Prostate gland (tissue), 2 donors: Measurements from ENCODE around the gene HERPUD1. TPM values are rescaled to one million over a fixed set of nuclear protein-coding genes. Genes with fewer than 3 reads are reported as not detected.

ENCODE experiments used
- DNase-seq: peaks from one replicate; pipeline ENCODE4 v3.0.0-alpha.2; 2019; ENCODE audit warnings: low spot score
- H3K27ac ChIP-seq, 2 donors: fragments of 200-600 bp; sonication (generic); 2 replicates each; pipeline ENCODE4 v1.5.1; 2017 to 2019
- H3K27me3 ChIP-seq: fragments of 200-600 bp; sonication (generic); replicated peaks from 2 replicates; pipeline ENCODE4 v1.5.1; 2019; ENCODE audit not compliant: insufficient read depth
- H3K36me3 ChIP-seq, 2 donors: fragments of 200-600 bp; sonication (generic); 1 replicate in 1 of 2; 2 replicates in 1 of 2; pipeline versions ENCODE4 v1.5.1 to v1.8.1; 2017 to 2019
- H3K4me1 ChIP-seq: fragments of 200-600 bp; sonication (generic); replicated peaks from 2 replicates; pipeline ENCODE4 v1.5.1; 2019
- H3K4me3 ChIP-seq, 2 donors: fragments of 200-600 bp; sonication (generic); 2 replicates each; pipeline ENCODE4 v1.5.1; 2017 to 2019
- H3K9me3 ChIP-seq: fragments of 200-600 bp; sonication (generic); 2 replicates; pipeline ENCODE4 v1.5.1; 2017
- POLR2A ChIP-seq: fragments of 450-650 bp; IDR thresholded peaks from one replicate; pipeline ENCODE4 v1.6.1; 2016; ENCODE audit warnings: antibody characterized with exemption, mild to moderate bottlenecking
- POLR2AphosphoS5 ChIP-seq: sonication (generic); formaldehyde crosslinking; IDR thresholded peaks from one replicate; pipeline ENCODE4 v1.6.1; 2017; ENCODE audit warnings: antibody characterized with exemption
- WGBS: methylation state at CpG from one replicate; pipeline ENCODE4 v1.1.5; 2018; 5-methylcytosine and 5-hydroxymethylcytosine counted together
- intact Hi-C: fragments of 100-400 bp; cut with DNase I; formaldehyde crosslinking; loops from one replicate; pipeline ENCODE4 v1.14.2; 2022
- total RNA-seq, 2 donors: library from RNA; depleted of rRNA; stranded (reverse); fragments of >200 nt; gene quantifications; one replicate each; pipeline ENCODE4 v1.1.0, GENCODE V29; 2016
- TF ChIP-seq, protein P1 (sequence below), 4 experiments: fragments of 200-600 bp in 2 of 4; fragments of 450-650 bp in 2 of 4; sonication (generic) in 2 of 4; IDR thresholded peaks; 1 replicate in 3 of 4; 2 replicates in 1 of 4; pipeline ENCODE4 v1.5.1; 2016 to 2019; ENCODE audit warnings: antibody characterized with exemption in 4 of 4, mild to moderate bottlenecking in 2 of 4, moderate library complexity in 2 of 4

Gene HERPUD1
- total RNA-seq, 2 donors from 2014 or later, result 365 to 952 TPM

DNA sequence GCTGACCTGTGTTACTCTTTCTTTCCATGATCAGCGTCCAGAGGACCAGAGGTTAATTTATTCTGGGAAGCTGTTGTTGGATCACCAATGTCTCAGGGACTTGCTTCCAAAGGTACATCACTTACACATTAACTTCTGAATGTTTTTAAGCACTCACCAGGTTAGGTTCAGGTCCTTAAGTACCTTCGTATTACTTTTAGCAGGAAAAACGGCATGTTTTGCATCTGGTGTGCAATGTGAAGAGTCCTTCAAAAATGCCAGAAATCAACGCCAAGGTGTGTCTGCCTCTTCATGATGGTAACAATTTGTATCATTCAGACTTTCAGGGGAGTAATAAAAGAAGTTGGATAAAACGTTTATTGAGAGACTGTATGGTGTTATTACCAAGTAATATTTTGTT lies 3.3 kb downstream of the HERPUD1 start:
- intact Hi-C loops, result loop anchor here (10.0 kb wide), 1 partner anchor 200 kb away; the partner anchor contains the start of gene NUP93
- no peaks in the 10 kb centered on the region for H3K4me1 ChIP-seq
- H3K27ac ChIP-seq, result peak overlapping the region; percentile 42 to 98
- TF ChIP-seq, protein P1, sequence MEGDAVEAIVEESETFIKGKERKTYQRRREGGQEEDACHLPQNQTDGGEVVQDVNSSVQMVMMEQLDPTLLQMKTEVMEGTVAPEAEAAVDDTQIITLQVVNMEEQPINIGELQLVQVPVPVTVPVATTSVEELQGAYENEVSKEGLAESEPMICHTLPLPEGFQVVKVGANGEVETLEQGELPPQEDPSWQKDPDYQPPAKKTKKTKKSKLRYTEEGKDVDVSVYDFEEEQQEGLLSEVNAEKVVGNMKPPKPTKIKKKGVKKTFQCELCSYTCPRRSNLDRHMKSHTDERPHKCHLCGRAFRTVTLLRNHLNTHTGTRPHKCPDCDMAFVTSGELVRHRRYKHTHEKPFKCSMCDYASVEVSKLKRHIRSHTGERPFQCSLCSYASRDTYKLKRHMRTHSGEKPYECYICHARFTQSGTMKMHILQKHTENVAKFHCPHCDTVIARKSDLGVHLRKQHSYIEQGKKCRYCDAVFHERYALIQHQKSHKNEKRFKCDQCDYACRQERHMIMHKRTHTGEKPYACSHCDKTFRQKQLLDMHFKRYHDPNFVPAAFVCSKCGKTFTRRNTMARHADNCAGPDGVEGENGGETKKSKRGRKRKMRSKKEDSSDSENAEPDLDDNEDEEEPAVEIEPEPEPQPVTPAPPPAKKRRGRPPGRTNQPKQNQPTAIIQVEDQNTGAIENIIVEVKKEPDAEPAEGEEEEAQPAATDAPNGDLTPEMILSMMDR (IDR thresholded peaks at IDR 0.05), result no peak
- TF ChIP-seq POLR2A, result no peak
- peaks cover 16 to 27% of the 10 kb centered on the region in 2 donors for H3K36me3 ChIP-seq
- WGBS, result 22% methylated on average over 5 of the region's 5 CpGs
- no peak for DNase-seq
- no peaks in the 10 kb centered on the region for H3K9me3 ChIP-seq
- H3K27me3 ChIP-seq, result no peaks in the 10 kb centered on the region
- H3K4me3 ChIP-seq, result peak overlapping the region; percentile 86 to 90

DNA sequence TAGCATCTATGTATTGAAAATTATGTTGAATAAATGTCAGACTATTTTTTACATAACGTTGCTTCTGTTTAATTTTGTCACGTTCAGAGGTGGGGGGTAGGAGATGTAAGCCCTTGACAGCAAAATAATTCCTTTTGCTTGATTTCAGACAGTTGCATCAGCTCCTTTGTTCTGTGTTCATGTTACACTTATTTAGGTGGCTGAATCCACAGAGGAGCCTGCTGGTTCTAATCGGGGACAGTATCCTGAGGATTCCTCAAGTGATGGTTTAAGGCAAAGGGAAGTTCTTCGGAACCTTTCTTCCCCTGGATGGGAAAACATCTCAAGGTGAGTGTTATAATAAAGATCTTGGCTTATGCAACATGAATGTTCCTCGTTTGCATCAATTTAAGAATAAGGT lies 4.5 kb downstream of the HERPUD1 start:
- Histone ChIP-seq H3K9me3 (no peaks in the 10 kb centered on the region), H3K27ac (peak overlapping the region in 1 of 2 donors; percentile 98), H3K36me3 (peaks cover 19 to 32% of the 10 kb centered on the region in 2 donors), H3K4me1 (no peaks in the 10 kb centered on the region), H3K27me3 (no peaks in the 10 kb centered on the region), H3K4me3 (peak overlapping the region in 1 of 2 donors; percentile 86)
- DNase-seq, result no peak
- TF ChIP-seq POLR2A (no peak), POLR2AphosphoS5 (no peak)
- TF ChIP-seq, protein P1 (IDR thresholded peaks at IDR 0.05), result no peak
- WGBS, result 57% methylated on average over 5 of the region's 5 CpGs
- intact Hi-C loops, result loop anchor here (10.0 kb wide), 1 partner anchor 202 kb away; the partner anchor contains the start of gene NUP93

DNA sequence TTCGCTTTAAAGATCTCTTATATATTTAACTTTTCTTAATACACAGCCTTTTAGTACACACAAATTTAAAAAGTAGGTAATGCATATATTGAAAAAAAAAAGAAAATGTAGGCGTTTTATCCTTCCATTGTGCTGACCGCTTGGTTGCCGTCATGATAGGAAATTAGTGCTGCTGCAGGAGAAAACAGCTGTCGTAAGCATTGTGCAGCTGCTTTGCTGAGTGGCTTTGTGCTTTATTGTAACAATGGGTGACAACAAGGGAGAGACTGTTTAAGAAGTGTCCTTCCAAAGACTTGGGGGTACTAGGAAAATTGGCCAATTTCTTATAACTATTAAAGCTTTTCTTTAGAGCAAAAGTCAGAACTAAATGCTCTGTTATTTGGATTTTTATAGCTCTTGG lies 5.0 kb downstream of the HERPUD1 start:
- DNase-seq, result no peak
- peak overlapping the region in 1 of 2 donors; percentile 98 for H3K27ac ChIP-seq
- no peak for TF ChIP-seq POLR2A
- TF ChIP-seq, protein P1 (IDR thresholded peaks at IDR 0.05), result no peak
- no peak for TF ChIP-seq POLR2AphosphoS5
- peak overlapping the region in 1 of 2 donors; percentile 86 for H3K4me3 ChIP-seq
- H3K27me3 ChIP-seq, result no peaks in the 10 kb centered on the region
- 79% methylated on average over 5 of the region's 5 CpGs for WGBS
- H3K9me3 ChIP-seq, result no peaks in the 10 kb centered on the region
- intact Hi-C loops, result loop anchor here (10.0 kb wide), 1 partner anchor 202 kb away; the partner anchor contains the start of gene NUP93
- no peaks in the 10 kb centered on the region for H3K4me1 ChIP-seq
- H3K36me3 ChIP-seq, result peaks cover 21 to 34% of the 10 kb centered on the region in 2 donors

DNA sequence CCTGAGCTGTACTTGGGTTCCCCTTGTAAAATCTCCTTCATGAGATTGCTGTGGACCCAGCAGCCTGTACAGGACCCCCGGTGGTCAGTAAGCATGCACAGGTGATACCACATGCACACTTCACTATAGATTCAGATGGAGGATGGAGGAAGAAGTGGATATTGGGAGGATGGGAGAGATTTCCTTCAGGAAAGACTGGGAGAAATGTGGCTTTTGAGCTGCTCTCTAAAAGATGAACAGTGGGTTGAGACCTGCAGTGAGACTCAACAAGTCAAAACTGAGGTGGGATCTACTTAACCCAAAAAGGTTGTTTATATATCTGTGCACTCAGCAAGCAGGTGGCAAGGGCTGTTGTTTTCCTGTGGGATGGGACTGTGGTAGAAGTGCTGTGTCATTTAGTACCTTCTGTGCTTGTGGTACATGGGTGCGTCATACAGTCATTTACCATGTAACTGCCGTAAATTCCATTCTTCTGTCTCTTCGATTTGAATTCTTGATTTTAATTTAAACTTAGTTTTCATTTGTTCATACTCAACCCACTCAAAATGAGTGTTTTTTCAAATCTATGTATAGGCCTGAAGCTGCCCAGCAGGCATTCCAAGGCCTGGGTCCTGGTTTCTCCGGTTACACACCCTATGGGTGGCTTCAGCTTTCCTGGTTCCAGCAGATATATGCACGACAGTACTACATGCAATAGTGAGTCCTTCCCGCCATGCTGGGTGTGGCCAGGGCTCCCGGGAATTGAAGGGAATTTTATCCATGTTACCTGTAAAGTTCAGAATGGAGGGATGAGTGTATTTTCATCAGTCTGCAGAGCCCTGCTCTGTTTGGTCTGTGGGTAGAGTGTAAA lies 6.9 kb downstream of the HERPUD1 start:
- 65% methylated on average over 8 of the region's 8 CpGs for WGBS
- TF ChIP-seq, protein P1 (IDR thresholded peaks at IDR 0.05), result no peak
- peak; percentile 3 for TF ChIP-seq POLR2AphosphoS5
- Histone ChIP-seq H3K27me3 (no peaks in the 10 kb centered on the region), H3K4me1 (peaks cover 4% of the 10 kb centered on the region), H3K36me3 (peaks cover 37 to 42% of the 10 kb centered on the region in 2 donors), H3K9me3 (no peaks in the 10 kb centered on the region), H3K27ac (peak overlapping the region in 1 of 2 donors; percentile 28), H3K4me3 (peak overlapping the region in 1 of 2 donors; percentile 14)
- intact Hi-C loops, result loop anchor here (10.0 kb wide), 1 partner anchor 204 kb away; the partner anchor contains the start of gene NUP93
- DNase-seq, result no peak
